Measurements from ENCODE around the gene FUT3. TPM values are rescaled to one million over a fixed set of nuclear protein-coding genes. Genes with fewer than 3 reads are reported as not detected.
A peak's percentile ranks its signal among the peaks of the same experiment; 100 is the strongest.

The FUT3 gene
- total and polyA plus RNA-seq, 9 of the 15 experiments (the other 6 are each of a cell fraction or from before 2014, with no cell fraction given), result 0.09 TPM; not detected in 8

DNA sequence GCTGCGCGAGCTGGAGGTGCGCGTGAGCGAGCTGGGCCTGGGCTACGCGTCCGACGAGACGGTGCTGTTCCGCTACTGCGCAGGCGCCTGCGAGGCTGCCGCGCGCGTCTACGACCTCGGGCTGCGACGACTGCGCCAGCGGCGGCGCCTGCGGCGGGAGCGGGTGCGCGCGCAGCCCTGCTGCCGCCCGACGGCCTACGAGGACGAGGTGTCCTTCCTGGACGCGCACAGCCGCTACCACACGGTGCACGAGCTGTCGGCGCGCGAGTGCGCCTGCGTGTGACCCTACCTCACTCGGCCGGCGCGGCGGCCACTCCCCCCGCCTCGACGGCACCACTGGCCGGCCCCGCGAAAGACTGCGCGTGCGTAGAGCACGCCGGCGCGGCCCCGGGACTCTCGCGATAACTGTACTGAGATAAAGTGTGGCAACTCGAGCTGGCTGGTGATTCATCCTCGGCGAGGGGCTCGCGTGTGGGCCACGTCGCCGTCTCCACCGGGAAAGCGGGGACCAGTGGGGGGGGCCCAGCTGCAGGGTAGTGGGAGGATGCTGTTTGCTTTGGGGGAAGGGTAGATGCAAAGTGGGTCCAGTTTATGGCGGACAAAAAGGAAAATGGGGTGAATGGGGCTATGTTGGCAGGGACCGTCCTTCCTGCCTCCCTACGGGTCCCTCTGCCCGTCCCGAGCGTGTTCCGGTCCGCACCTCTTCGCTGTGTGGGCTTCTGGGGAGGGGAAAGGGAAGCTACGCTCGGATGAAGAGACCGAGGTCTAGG lies 23.2 kb downstream of the FUT3 start (continued):
- TF ChIP-seq BRD9 (IDR thresholded peaks at IDR 0.05; ENCODE audit: low read depth, partially characterized antibody) (peak; percentile 70), ZNF311 (CRISPR knock-in tag; IDR thresholded peaks at IDR 0.05) (no peak), HDAC8 (tag; IDR thresholded peaks at IDR 0.05) (no peak), HNRNPUL1 (IDR thresholded peaks at IDR 0.05; ENCODE audit: low read length) (no peak), ZNF408 (CRISPR knock-in tag; IDR thresholded peaks at IDR 0.05; ENCODE audit: low read depth) (no peak), ZNF23 (CRISPR knock-in tag; IDR thresholded peaks at IDR 0.05) (no peak), SPI1 (IDR thresholded peaks at IDR 0.05; ENCODE audit: borderline replicate concordance, low read depth, low read length) (no peak), SNRNP70 (optimal IDR thresholded peaks at IDR 0.05; ENCODE audit: low read depth, low read length) (no peak), ELF1 (tag; IDR thresholded peaks at IDR 0.05) (peak; percentile 11; the same call in 1 of the 2 replicates), MXI1 (IDR thresholded peaks at IDR 0.05; ENCODE audit: low read depth, low read length) (peak; percentile 82; the same call in 1 of the 2 replicates), BHLHE40 (IDR thresholded peaks at IDR 0.05; ENCODE audit: low read length) (peak; percentile 66), RBM15 (IDR thresholded peaks at IDR 0.05; ENCODE audit: insufficient read depth, low read length) (no peak), ZNF224 (CRISPR knock-in tag; IDR thresholded peaks at IDR 0.05) (no peak), JUNB (CRISPR knock-in tag; conservative IDR thresholded peaks at IDR 0.05) (peak; percentile 86), SAP30 (IDR thresholded peaks at IDR 0.05; ENCODE audit: borderline replicate concordance, insufficient read depth, low read depth, low read length, poor library complexity, severe bottlenecking) (peak; percentile 56), FOXK1 (CRISPR knock-in tag; IDR thresholded peaks at IDR 0.05; ENCODE audit: borderline replicate concordance) (no peak), NFIX (CRISPR knock-in tag; IDR thresholded peaks at IDR 0.05; ENCODE audit: low read depth) (no peak), DNMT1 (IDR thresholded peaks at IDR 0.05) (no peak), NR2C1 (IDR thresholded peaks at IDR 0.05) (no peak), NR2C1 (tag; IDR thresholded peaks at IDR 0.05) (no peak)
- TF ChIP-seq, protein P1, sequence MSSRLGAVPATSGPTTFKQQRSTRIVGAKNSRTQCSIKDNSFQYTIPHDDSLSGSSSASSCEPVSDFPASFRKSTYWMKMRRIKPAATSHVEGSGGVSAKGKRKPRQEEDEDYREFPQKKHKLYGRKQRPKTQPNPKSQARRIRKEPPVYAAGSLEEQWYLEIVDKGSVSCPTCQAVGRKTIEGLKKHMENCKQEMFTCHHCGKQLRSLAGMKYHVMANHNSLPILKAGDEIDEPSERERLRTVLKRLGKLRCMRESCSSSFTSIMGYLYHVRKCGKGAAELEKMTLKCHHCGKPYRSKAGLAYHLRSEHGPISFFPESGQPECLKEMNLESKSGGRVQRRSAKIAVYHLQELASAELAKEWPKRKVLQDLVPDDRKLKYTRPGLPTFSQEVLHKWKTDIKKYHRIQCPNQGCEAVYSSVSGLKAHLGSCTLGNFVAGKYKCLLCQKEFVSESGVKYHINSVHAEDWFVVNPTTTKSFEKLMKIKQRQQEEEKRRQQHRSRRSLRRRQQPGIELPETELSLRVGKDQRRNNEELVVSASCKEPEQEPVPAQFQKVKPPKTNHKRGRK (tag; IDR thresholded peaks at IDR 0.05), result no peak
- TF ChIP-seq, protein P2, sequence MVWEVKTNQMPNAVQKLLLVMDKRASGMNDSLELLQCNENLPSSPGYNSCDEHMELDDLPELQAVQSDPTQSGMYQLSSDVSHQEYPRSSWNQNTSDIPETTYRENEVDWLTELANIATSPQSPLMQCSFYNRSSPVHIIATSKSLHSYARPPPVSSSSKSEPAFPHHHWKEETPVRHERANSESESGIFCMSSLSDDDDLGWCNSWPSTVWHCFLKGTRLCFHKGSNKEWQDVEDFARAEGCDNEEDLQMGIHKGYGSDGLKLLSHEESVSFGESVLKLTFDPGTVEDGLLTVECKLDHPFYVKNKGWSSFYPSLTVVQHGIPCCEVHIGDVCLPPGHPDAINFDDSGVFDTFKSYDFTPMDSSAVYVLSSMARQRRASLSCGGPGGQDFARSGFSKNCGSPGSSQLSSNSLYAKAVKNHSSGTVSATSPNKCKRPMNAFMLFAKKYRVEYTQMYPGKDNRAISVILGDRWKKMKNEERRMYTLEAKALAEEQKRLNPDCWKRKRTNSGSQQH (CRISPR knock-in tag; IDR thresholded peaks at IDR 0.05), result peak; percentile 94
- TF ChIP-seq, protein P3, sequence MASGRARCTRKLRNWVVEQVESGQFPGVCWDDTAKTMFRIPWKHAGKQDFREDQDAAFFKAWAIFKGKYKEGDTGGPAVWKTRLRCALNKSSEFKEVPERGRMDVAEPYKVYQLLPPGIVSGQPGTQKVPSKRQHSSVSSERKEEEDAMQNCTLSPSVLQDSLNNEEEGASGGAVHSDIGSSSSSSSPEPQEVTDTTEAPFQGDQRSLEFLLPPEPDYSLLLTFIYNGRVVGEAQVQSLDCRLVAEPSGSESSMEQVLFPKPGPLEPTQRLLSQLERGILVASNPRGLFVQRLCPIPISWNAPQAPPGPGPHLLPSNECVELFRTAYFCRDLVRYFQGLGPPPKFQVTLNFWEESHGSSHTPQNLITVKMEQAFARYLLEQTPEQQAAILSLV (tag; IDR thresholded peaks at IDR 0.05), result no peak
- TF ChIP-seq, protein P4, sequence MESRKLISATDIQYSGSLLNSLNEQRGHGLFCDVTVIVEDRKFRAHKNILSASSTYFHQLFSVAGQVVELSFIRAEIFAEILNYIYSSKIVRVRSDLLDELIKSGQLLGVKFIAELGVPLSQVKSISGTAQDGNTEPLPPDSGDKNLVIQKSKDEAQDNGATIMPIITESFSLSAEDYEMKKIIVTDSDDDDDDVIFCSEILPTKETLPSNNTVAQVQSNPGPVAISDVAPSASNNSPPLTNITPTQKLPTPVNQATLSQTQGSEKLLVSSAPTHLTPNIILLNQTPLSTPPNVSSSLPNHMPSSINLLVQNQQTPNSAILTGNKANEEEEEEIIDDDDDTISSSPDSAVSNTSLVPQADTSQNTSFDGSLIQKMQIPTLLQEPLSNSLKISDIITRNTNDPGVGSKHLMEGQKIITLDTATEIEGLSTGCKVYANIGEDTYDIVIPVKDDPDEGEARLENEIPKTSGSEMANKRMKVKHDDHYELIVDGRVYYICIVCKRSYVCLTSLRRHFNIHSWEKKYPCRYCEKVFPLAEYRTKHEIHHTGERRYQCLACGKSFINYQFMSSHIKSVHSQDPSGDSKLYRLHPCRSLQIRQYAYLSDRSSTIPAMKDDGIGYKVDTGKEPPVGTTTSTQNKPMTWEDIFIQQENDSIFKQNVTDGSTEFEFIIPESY (CRISPR knock-in tag; IDR thresholded peaks at IDR 0.05), result no peak

All from K562 (cell line).